PC-9 (cell line): ENCODE data around the gene ATP7B.

Experiments
- CTCF ChIP-seq: fragments of 200-600 bp; sonication (generic); conservative IDR thresholded peaks from 2 replicates; pipeline ENCODE4 v1.6.1; 2017; ENCODE audit warnings: mixed run types, antibody characterized with exemption, mild to moderate bottlenecking, moderate library complexity
- EZH2 ChIP-seq: fragments of 200-600 bp; sonication (generic); IDR thresholded peaks from 2 replicates; pipeline ENCODE4 v1.8.0; 2017; ENCODE audit warnings: antibody characterized with exemption, low read depth

DNA sequence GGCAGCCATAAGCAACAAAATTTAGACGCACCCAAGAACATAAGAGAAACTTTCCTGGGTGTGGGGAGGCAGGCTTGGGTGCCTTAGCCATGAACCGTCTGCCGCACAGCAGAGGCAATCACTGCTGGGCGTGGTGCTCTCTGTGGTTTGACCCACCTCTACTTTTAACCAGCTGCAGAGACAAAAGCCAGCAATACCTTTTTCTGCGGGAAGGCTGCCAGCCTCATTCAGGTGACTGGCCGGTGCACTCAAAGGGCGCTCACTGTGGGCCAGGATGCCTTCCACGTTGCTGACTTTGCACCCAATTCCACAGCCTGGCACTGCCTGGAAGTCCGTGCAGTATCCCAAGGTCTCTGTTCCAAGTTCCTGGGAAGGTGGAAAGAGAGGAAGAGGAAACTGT lies 69.1 kb downstream of the ATP7B start:
- TF ChIP-seq CTCF (no peak), EZH2 (no peak)
